ENCODE measurements around the gene ADGRL1.
"Not testable (repeated sequence)": the region's sequence is repeated elsewhere in the genome, so short reads cannot be mapped to it uniquely, and the experiment has no call there.

The ADGRL1 gene

GRCh38 chr19:14205452-14206287 is at the start of gene ADGRL1:
ADGRL1 (minus strand) TSS chr19:14206169; CDS start chr19:14183602, 22,567 bp downstream.
- peak; percentile 47 for DNase-seq

GRCh38 chr19:14255316-14255715 is 49.3 kb upstream of the ADGRL1 start:
- DNase-seq, result not testable (repeated sequence)

- not testable (repeated sequence) for DNase-seq
Observed at GRCh38 chr19:14253822-14254599, 48.0 kb upstream of the ADGRL1 start.

GRCh38 chr19:14252136-14252535 is 46.2 kb upstream of the ADGRL1 start:
- DNase-seq, result not testable (repeated sequence)

GRCh38 chr19:14250870-14251269 is 44.9 kb upstream of the ADGRL1 start:
- no peak for DNase-seq

- DNase-seq, result not testable (repeated sequence)
Observed at GRCh38 chr19:14250315-14250714, 44.3 kb upstream of the ADGRL1 start.

GRCh38 chr19:14249891-14250290 is 43.9 kb upstream of the ADGRL1 start:
- not testable (repeated sequence) for DNase-seq

- peak; percentile 37 for DNase-seq
Observed at GRCh38 chr19:14249012-14249754, 43.2 kb upstream of the ADGRL1 start.

- DNase-seq, result peak; percentile 52
Observed at GRCh38 chr19:14248578-14249011, 42.6 kb upstream of the ADGRL1 start.

GRCh38 chr19:14247548-14248471 is 41.8 kb upstream of the ADGRL1 start:
- DNase-seq, result peak; percentile 21

GRCh38 chr19:14247205-14247547 is 41.2 kb upstream of the ADGRL1 start:
- DNase-seq, result not testable (repeated sequence)

GRCh38 chr19:14244393-14244792 is 38.4 kb upstream of the ADGRL1 start:
- DNase-seq, result not testable (repeated sequence)

- not testable (repeated sequence) for DNase-seq
Observed at GRCh38 chr19:14243718-14244117, 37.7 kb upstream of the ADGRL1 start.

GRCh38 chr19:14237014-14237941 is 31.3 kb upstream of the ADGRL1 start:
- no peak for DNase-seq

- DNase-seq, result not testable (repeated sequence)
Observed at GRCh38 chr19:14232945-14233344, 27.0 kb upstream of the ADGRL1 start.

- DNase-seq, result not testable (repeated sequence)
Observed at GRCh38 chr19:14228446-14229071, 22.6 kb upstream of the ADGRL1 start.

GRCh38 chr19:14226498-14226897 is 20.5 kb upstream of the ADGRL1 start:
- not testable (repeated sequence) for DNase-seq

GRCh38 chr19:14222886-14223285 is 16.9 kb upstream of the ADGRL1 start:
- no peak for DNase-seq

GRCh38 chr19:14221345-14221744 is 15.4 kb upstream of the ADGRL1 start:
- DNase-seq, result peak; percentile 81

GRCh38 chr19:14218620-14219330 is 12.8 kb upstream of the ADGRL1 start:
- DNase-seq, result no peak

Measured in activated T-cell treated with anti-CD3 and anti-CD28 coated beads, Interleukin-2, amount 50 U/mL, for 1 hour (primary cell).